Hematopoietic multipotent progenitor cell treated with erythropoietin and hydrocortisone succinate and interleukin-3 and kit ligand, for 15 days (in vitro differentiated cells): ENCODE measurements around the gene ASF1B.

Source experiments
- DNase-seq: peaks from one replicate; pipeline ENCODE4 v3.0.0-alpha.2; 2015; ENCODE audit warnings: low spot score

Gene ASF1B

DNA sequence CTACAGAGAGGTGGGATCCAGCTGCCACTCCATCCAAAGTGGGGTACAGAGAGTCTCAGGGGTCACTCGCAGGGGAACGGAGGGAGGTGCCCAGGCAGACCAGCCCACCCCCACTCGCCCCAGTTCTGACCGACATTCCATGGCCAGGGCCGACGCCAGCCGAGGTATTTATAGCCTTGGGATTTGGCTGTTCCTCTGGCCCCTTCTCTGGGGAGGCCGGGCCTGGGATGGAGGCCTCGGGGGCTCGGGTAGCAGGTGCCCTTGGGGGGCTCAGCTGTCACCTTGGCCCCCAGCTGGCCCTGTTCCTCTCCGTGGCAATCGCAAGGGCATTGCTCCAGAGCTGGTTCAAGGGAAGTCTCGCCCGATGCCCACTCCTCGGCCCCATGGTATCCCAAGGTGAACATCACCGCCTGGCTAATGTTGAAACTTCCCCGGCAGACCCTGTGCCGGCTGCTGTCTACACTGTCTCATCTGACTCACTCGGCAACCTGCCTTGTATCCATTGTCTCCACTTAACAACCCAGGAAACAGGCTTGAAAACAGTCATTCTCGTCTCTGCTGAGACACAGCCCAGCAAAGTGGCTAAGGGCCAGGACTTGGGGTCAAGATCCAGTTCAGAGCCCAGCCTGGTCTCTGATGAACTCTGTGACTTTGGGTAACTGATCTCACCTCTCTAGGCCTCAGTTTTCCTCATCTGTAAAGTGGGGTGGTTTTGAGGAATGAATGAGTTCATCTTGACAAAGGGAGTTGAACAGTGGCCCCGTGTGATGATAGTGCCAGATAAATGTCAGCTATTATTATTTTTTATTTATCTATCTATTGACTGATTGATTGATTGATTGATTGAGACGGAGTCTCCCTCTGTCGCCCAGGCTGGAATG is 28.6 kb downstream of the ASF1B start:
- DNase-seq, result no peak

DNA sequence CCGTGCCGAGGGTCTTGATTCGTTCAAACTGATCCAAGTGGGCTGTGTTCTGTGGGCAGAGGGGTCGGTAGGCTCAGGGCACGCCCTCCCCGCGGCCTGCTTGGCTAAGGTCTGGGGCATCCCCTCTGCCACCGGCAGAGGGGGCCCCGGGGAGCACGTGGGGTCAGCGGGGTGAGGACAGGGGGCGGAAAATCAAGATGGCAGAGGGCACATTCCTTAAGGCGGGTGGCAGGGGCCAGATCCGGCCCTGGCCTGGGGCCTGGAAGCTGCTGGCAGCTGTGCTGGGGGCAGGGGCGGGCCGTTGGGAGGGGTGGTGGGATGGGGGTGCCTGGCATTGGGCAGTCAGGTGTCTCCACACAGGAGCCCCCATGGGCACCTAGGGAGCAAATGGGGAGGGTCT is 29.5 kb downstream of the ASF1B start:
- no peak for DNase-seq

DNA sequence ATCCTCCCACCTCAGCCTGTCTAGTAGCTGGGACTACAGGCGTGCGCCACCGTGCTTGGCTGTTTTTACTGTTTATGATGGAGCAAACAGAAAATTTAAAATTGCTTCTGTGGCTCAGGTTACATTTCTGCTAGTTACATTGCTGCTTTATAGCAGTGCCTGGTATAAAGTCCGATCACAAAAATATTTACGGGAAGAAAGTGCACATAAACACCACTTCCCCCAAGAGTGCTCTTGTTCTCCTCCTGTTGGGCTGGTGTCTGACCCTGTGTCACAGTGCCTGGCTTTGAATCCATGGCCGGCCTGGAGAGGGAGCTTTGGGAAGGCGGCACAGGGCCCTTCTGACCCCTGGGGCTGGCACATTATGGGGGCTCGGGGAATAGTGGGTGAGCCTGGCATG is 30.7 kb downstream of the ASF1B start:
- no peak for DNase-seq

DNA sequence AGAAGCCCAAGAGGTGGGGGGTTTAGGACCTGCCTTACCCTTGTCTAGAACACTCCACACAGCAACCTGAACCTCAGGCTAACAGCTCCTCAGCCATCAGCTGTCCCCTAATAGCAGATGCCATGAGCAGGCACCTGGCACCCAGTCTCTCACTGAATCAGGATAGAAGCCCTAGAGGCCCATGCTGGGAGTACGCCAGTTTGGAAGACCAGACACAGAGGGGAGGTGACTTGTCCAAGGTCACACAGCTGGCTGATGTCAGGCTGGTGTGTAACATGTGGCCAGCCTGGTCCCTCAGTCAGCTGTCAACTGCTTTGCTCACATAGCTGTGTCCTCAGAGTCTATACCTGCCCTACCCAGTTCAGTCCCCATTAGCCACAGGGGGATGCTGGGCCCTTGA is 33.1 kb downstream of the ASF1B start:
- DNase-seq, result no peak

DNA sequence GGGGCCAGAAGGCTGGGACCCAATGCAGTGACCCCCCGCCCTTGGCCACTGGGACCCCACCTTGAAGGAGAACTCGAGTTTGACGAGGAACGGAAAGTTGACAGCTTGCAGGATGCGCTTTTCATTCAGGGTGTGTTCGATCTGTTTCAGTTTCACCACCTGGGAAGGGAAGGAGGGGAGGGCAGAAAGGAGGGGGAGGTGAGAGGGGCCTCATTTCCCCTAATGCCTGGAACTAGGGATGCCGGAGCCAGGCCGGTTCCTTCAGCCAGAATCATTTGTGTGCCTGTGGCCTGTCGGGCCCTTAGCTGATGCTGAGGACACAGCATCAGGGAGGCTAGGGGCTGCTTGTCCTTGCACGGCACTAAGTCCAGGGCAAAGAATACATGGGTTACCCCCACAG is 33.6 kb downstream of the ASF1B start:
- DNase-seq, result no peak

DNA sequence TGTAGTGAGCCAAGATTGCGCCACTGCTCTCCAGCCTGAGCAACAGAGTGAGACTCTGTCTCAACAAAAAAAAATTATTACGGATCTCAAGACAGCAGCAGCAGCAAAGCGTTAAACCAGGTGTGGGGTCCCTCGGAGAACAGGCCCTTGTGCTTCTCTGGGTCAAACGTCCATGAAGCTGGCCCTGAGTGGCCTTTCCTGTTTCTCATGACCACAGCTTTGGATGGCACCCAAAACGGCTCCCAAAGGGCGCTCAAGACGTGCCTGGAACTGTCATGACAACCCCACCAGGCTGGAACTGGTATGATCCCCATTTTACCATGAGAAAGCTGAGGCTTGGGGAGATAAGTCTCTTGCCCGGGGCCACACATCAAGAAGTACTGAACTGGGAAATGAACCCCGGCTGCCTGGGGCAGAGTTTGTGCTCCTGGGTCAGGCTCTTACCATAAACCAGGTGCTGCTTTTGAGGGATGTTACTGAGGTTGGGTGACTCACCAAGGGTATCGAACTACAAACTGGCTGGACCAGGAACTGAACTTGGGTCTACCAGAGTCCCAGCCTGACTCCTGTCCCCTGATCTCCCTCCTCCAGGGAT is 34.2 kb downstream of the ASF1B start:
- no peak for DNase-seq

DNA sequence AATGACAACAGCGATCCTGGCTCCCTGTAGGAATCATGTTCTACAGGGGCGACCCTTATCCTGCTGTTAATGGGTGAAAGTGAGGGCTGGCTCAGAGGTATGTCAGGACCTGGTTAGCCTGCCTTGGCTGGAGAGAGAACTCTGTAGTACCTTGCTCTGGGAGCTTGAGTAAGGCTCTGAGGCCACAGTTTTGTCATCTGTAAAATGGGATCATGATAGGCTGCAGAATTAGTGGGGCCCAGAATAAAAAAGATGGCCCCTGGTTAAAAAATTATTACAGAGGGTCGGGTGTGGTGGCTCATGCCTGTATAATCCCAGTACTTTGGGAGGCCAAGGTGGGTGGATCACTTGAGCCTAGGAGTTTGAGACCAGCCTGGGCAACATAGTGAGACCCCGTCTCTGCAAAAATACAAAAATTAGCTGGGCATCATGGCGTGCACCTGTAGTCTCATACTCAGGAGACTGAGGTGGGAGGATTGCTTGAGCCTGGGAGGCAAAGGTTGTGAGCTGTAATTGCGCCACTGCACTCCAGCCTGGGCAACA is 35.3 kb downstream of the ASF1B start:
- no peak for DNase-seq

DNA sequence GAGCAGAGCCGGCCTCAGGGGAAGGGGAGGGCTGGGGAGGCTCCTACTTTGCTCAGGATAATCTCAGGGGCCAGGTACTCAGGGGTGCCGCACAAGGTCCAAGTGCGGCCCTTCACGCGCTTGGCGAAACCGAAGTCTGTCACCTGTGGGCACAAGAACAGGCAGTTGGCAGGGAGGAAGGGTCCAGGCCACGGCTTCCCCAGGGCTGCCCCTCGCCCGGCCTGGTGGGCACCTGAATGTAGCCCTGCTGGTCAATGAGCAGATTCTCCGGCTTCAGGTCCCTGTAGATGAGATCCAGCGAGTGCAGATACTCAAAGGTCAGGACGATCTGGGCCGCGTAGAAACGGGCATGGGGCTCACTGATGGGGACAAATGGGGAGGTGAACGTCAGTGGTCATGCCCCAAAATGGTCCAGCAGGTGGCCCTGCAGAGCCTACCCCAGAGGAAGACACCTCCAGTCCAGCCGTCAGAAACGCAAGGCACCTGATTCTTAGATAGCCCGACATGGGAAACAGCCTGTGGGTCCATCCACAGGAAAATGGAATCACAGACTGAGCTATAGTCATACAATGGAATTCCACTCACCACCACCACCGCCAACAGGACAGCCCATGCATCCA is 38.7 kb downstream of the ASF1B start:
- DNase-seq, result no peak

DNA sequence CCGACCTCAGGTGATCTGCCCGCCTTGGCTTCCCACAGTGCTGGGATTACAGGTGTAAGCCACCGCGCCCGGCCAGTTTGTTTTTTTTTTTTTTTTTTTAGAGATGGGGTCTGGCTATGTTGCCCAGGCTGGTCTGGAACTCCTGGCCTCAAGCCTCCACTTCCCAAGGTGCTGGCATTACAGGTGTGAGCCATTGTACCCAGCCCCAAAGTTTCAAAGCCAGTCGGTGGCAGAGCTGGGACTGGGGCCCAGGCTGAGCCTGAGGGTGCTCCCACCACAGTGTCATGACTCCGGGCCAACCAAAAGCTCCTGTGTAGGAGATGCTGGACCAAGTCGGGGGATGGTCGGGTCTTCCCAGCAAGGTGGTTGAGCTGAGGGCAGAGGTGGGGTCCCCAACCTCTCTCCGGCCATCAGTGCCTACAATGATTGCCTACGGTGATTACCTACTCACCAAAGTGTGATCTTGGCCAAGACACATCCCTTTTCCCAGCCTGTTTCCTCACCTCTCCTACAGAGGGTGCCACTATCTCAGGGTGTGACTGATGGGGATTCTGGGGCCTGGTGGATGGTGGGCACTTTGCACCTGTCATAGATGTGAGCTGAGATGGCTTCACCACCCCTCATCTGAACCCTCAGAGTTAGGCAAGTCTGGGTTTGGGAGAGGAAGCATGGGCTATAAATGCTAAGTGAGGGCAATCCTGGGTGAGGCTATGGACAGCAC is 40.0 kb downstream of the ASF1B start:
- DNase-seq, result no peak

DNA sequence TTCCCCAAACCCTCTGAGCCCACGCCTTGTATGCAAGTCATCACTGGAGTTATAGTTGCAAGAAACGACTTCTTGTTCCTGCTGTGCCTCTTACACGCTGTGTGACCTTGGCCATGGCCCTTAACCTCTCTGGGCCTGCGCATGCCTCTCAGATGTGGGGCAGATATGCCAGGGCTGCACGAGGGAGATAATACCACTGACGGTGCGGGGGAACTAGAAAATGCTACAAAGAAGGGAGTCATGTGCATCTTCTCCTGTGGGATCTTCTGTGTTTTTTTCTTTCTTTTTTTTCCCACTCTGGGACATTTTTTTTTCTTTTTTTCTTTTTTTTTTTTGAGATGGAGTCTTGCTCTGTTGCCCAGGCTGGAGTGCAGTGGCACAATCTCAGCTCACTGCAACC is 41.5 kb downstream of the ASF1B start:
- peak; percentile 76 for DNase-seq

DNA sequence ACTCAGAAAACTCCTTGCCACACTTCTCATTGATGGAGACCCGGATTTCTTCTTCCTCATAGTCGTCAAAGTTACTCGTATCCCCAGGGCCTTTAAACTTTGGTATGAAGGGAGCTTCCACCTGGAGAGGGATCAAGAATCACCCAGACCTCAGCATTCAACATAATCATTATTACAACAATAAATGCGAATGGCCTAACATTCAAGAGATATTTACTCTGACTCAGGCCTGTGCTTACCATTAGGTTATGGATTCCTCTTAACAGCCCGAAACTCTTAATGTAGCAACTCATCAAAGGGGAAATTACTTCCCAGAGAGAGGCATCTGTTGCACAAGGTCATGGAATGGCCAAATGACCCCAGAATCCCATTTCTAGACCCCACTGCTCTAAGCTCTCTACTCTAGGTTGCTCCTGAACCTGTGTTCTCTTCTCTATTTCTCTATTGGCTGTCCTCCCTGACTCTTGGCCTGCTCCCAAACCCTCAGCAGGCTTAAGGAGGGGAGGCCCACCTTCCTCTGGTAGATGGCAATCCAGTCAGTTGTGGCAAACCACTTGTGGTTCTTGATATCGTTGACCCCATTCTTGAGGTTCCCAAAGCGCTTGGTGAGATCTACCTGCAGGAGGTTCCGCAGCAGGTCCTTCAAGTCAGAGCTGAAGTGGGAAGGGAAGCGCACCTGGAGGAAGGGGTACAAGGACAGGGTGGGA is 43.1 kb downstream of the ASF1B start:
- DNase-seq, result no peak

DNA sequence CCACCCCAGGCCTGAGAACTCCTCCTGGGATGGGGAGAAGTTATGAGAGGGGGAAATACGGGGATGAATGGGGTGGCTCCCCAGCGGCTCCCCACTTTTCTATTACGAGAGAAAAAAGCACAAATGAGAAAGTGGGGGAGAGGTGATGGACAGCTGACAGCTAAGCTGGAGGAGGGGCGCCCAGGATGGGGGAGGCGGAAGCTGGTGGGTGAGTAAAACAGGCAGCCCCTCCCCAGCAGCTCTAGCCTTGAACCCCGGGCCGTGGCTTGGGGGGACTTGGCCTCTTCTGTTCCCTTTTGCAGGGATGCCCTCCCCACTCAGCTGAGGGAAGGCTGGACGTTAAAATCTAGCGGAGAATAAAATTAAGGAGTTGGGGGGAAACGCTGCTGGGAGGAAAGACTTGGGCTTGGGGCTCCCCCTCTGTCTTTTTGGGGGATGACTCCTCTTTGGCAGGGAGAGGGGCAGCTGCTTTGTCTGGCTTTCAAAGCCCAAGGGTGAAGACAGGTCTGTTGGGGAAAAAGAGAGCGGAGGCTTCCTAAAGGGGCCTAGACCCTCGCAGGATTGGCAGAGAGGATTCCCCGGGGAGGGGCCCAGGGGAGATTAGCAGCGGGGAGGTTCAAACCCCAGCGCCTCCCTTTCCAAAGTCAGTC is 44.5 kb downstream of the ASF1B start:
- DNase-seq, result no peak

DNA sequence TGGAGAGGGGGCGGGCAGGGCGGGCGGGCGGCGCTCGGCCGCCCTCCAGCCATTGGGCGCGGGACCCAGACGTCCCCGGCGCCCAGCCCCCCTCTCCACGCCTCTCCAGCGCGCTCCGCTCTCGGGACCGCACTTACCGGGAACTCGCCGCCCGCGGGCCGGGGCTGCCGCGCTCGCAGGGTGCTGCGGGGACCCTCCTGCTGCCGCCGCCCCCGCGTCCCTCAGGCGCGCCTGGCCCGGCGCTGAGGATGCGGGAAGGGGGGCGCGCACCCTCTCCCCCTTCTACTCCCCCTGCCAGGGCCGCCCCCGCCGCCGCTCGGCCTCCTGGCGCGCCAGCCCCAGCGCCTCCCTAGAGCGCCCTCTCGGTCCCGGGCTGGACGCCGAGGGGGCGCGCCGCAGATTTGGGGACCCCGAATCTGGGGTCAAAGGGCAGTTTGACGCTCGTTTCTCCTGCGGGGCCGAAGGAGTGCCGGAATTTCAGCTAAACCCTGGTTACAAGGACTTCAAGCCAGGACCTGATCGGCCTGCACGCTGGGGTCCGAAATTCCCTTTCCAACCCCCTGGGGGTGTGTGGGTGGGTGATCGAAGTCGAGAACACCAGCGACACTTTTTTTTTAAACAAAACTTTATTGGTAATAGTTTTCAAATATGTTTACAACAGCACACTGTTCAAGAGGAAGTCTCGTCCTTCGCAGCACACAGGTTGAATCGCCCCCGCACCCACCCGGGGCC is 45.1 kb downstream of the ASF1B start:
- peak; percentile 80 for DNase-seq

DNA sequence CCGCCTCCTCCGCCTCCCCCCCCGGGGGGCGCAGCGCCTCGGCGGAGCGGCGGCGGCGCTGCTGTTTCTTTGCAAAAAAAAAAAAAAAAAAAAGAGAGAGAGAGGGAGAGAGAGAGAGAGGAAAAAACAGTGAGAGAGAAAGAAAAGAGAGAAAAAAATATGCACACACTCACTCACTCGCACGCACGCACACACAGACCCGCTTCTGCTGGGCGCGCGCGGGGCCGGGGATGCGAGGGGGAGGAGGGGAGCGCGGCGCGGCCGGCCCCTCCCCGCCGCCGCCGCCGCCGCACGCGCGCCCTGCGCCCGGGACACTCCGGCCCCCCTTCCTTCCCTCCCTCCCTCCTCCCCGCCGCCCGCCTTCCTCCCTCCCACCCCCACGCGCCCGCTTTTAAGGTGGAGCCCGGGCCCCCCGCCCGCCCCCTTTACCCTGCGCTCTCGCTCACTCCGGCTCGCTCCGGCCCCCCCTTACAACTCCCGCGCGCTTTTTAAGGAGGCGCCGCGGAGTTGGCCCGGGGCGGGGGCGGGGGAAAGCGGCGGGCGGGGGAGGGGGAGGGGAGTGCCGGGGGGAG is 45.8 kb downstream of the ASF1B start, which contains the start of gene SAMD1:
Gene SAMD1 (minus strand): TSS at position 243 of the 572 bp plus-strand sequence.
- DNase-seq, result peak; percentile 76

DNA sequence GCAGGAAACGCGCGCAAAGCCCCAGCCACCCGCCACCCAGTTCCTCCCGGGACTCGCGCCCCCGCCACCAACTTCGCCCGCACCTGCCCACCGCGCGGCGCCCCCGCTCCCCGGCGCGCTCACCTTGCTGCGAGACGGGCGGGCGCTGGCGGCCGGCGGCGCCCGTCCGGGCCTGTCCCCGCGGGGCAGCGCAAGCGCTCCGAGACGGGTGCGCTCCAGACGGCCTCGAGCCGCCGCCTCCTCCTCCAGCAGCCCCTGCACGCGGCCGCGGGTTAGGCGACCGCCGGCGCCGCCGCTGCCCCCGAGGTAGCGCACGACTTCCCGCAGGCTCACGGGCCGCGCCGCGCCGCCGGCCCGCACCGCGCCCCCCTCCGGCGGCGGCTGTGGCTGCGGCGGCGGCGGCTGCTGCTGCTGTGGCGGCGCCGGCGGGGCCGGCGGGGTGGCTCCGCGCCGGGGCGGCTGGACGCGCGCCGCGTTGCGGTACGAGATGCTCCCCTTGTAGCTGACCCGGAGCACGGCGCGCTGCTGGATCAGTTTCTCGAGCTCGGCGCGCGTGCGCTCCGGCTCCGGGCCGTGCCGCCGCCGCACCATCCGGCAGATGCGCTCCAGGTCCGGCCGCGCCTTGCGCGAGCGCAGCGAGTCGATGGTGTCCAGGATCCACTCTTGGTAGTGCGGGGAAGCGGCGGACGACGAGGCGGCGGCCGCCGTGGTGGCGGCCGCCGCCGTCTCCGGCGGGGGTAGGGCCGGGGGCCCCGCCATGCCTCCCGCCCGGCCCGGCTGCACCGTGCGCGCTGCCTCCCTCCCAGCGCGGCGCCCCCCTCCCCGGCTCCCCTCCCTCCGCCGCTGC is 46.5 kb downstream of the ASF1B start:
- peak; percentile 52 for DNase-seq

DNA sequence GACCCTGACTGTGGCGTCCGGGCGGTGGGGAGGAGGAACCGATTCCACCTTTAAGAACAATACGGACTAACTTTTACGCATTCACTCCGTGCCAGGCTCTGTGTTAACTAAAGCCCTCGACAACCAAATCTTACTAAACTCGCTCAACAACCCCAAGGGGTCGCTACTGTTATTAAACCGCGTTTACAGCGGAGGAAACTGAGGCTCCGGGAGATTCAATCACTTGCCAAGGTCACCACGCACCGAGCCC is 47.1 kb downstream of the ASF1B start:
- no peak for DNase-seq

DNA sequence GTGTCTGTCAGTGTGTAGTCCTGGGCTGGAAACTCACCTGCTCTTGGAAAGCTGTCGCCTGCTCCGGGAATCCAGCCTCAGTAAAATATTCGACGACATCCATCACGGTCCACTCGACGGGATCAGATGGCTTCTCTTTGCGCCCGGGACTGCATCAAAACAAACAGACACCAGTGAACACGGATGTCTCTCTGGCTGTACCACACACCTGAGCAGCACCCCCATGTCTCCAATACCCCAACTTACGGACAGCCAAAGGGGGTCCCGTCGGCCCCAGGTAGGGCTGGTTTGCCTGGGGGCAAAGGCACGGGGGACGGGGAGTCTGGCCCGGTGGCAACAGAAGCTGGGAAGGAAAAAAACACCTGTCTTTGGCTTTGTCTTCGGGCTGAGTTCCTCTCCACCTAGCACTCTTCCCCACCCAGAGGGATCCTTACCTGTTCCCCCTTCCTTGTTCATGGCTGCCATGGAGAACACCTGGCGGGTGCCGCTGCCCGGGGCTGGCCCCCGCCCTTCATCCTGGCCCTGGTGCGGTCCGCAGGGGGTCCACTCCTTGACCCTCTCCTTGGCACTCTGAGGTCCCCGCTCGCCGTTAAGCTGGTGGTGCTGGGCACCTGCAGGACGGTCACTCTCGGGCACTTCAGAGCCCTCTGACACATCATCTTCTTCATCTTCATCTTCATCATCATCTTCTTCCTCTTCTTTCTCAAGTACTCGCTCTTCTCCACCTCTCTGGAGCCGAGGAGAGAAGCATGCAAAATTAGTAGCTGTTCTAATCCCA is 47.6 kb downstream of the ASF1B start:
- no peak for DNase-seq

DNA sequence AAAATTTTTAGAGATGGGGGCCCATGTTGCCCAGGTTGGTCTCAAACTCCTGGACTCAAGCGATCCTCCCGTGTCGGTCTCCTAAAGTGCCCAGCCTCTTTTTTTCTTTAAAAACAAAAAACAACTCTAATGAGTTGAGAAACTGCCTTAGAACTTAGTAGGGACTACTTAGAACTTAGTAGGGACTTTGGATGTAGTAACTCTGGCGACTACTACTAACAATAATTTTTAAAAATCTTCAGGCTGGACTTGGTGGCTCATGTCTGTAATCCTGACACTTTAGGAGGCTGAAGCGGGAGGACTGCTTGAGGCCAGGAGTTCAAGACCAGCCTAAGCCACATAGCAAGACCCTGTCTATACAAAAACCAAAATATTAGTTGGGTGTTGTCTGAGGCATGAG is 50.3 kb downstream of the ASF1B start:
- no peak for DNase-seq
